GM13976 (cell line): Measurements from ENCODE around the gene TBCK.

Experiments
- DNase-seq: peaks from one replicate; pipeline ENCODE4 v3.0.0; 2012; ENCODE audit warnings: low spot score
- in situ Hi-C: fragments of 300-500 bp; cut with MboI; formaldehyde crosslinking; loops from one replicate; pipeline ENCODE4 v1.12.0; 2022; ENCODE audit warnings: low sequenced_read_pairs, mixed read lengths, inconsistent platforms; ENCODE audit not compliant: unreplicated experiment
- TF ChIP-seq, protein P1 (sequence below): IDR thresholded peaks from 2 replicates; pipeline ENCODE4 v1.5.1; 2012; ENCODE audit warnings: borderline replicate concordance, mild to moderate bottlenecking; ENCODE audit not compliant: insufficient read depth; ENCODE audit errors: extremely low read depth, missing control alignments, control extremely low read depth

The TBCK gene

DNA sequence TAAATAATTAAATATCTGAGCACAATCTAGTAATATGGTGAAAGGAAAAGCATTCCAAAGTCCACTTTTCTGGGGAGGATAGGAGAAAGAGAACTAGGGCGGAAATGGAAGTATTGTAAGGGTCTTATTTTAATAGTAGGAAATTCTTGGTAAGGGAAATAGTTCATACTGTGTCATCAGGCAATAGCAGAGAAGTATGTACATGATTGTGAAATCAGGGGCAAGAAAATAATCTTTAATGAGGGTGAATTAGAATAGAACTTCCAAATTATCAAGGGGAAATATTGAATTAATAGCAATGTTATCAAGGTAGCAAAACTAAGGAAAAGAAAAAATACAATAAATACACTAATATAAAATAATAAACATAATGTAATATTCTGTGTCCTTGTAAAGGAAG lies 37.8 kb upstream of the TBCK start:
- in situ Hi-C loops, result loop anchor here (25.0 kb wide), 1 partner anchor 834 kb away; no protein-coding TSS in a partner anchor
- DNase-seq, result no peak
- TF ChIP-seq, protein P1, sequence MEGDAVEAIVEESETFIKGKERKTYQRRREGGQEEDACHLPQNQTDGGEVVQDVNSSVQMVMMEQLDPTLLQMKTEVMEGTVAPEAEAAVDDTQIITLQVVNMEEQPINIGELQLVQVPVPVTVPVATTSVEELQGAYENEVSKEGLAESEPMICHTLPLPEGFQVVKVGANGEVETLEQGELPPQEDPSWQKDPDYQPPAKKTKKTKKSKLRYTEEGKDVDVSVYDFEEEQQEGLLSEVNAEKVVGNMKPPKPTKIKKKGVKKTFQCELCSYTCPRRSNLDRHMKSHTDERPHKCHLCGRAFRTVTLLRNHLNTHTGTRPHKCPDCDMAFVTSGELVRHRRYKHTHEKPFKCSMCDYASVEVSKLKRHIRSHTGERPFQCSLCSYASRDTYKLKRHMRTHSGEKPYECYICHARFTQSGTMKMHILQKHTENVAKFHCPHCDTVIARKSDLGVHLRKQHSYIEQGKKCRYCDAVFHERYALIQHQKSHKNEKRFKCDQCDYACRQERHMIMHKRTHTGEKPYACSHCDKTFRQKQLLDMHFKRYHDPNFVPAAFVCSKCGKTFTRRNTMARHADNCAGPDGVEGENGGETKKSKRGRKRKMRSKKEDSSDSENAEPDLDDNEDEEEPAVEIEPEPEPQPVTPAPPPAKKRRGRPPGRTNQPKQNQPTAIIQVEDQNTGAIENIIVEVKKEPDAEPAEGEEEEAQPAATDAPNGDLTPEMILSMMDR, result no peak

DNA sequence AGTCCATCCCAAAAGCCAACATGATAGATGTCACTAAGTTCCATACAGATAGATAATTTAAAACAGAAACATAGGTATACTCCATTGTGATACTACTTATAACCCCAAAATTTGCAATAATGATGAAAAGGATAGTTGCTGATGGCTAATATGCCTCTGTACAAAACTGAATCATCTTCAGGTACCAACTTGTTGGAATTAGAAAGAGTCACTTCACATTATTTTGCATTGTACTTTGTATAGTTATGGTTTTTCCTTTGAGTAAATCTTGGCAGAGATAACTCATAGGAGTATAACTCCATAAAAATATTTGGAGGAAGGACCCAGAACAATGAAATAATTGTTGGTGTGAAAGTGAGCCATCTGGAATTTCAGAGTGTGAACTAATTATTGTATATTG lies 35.0 kb upstream of the TBCK start:
- TF ChIP-seq, protein P1, result no peak
- in situ Hi-C loops, result loop anchor here (25.0 kb wide), 1 partner anchor 836 kb away; no protein-coding TSS in a partner anchor
- no peak for DNase-seq

DNA sequence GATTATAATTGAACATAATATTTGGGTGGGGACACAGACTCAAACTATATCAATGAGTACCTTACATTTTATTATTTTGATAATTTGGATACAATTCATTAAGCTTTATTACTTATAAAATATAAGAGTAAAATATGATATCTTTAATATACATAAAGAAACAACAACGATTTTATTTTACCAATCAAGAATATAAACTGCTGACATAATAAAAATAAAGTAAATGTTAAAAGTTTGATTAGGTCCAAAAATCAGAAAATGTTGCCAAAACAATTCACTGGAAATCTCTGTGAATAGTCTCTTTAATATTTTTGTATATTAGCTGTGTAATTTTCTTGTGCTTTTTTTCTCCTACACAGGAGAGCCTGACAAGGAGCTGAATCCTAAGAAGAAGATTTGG lies 31.2 kb upstream of the TBCK start:
- DNase-seq, result no peak
- TF ChIP-seq, protein P1, result no peak
- in situ Hi-C loops, result no loop called here

DNA sequence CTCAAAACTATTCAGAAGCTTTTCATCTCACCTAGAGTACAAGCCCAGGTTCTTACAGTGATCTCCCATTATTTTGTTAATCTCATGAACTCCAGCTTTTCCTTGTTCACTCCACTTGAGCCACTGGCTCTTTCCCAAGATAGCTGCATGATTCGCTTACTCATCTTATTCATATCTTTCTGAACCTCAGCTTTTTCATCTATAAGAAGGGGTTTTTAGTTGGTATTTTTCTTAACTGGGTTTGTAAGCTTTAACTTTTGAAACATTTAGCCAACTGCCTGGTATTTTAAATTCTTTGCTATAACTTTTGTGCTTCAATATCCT lies 28.6 kb upstream of the TBCK start:
- in situ Hi-C loops, result no loop called here
- DNase-seq, result no peak
- TF ChIP-seq, protein P1, result no peak

DNA sequence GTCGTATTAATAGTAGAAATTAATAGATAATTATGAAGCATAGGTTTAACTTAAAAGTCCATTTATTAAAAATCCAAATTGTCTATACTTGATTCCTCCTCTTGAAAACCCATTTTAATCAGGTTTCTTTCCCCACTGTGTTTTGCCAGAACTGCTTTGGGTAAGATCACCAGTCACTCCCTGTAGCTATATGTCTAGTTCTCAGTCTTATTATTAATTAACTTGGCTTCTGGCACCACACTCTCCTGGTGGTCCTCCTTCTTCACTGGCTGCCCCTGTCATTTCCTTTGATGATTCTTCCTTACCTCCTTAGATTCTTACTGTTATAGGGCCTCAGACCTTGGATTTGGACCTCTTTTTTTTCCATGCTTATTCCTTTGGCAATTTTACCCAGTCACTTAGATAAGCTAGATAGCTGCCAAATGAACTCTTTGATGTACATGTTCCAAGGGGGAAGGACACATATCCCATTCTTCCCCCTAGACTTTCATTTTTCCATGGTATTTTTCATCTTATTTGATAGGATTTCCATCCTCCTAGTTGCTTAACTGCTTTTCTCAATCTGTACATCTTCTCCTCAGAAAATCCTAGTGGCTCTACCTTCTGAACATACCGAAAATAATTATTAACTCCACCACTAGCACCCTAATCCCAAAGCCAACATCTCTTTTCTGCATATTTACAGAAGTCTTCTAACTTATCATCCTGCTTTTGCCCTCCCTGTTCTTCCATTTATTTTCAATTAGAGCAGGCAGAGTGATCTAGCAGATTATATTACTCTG lies 28.0 kb upstream of the TBCK start:
- in situ Hi-C loops, result no loop called here
- DNase-seq, result no peak
- TF ChIP-seq, protein P1, result no peak

DNA sequence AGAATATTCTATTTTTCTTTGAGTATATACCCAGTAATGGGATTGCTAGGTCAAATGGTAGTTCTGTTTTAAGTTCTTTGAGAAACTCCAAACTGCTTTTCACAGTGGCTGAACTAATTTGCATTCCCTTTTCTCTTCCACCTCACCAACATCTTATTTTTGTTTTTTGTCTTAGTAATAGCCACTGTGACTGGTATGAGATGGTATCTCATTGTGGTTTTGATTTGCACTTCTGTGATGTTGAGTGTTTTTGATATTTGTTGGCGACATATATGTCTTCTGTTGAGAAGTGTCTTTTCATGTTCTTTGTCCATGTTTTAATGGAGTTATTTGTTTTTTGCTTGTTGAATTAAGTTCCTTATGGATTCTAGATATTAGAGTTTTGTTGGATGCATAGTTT lies 24.8 kb upstream of the TBCK start:
- DNase-seq, result no peak
- TF ChIP-seq, protein P1, result no peak
- in situ Hi-C loops, result no loop called here
